ENCODE measurements around the gene SDF4.

Gene SDF4

GRCh38 chr1:1245817-1246576 lies 14.2 kb upstream of the SDF4 start:
- Histone ChIP-seq H3K27ac (ENCODE audit: low read length) (no peak overlapping the region), H3K36me3 (ENCODE audit: insufficient read depth, low read depth, low read length) (no peaks in the 10 kb centered on the region), H3K9me3 (ENCODE audit: insufficient read depth, low read depth, low read length) (no peaks in the 10 kb centered on the region), H3K4me1 (ENCODE audit: insufficient read depth, low read length) (no peaks in the 10 kb centered on the region), H3K4me3 (ENCODE audit: low read length) (no peak overlapping the region), H3K9ac (ENCODE audit: low read depth, low read length) (no peak overlapping the region), H3K27me3 (ENCODE audit: insufficient read depth, low read length) (peaks cover 29% of the 10 kb centered on the region)

GRCh38 chr1:1245178-1245816 lies 13.5 kb upstream of the SDF4 start:
- H3K4me1 ChIP-seq (ENCODE audit: insufficient read depth, low read length), result no peaks in the 10 kb centered on the region
- no peak overlapping the region for H3K4me3 ChIP-seq (ENCODE audit: low read length)
- no peak overlapping the region for H3K27ac ChIP-seq (ENCODE audit: low read length)
- peaks cover 29% of the 10 kb centered on the region for H3K27me3 ChIP-seq (ENCODE audit: insufficient read depth, low read length)
- H3K9ac ChIP-seq (ENCODE audit: low read depth, low read length), result no peak overlapping the region
- no peaks in the 10 kb centered on the region for H3K9me3 ChIP-seq (ENCODE audit: insufficient read depth, low read depth, low read length)
- no peaks in the 10 kb centered on the region for H3K36me3 ChIP-seq (ENCODE audit: insufficient read depth, low read depth, low read length)

- no peak overlapping the region for H3K27ac ChIP-seq (ENCODE audit: low read length)
- no peak overlapping the region for H3K4me3 ChIP-seq (ENCODE audit: low read length)
These were observed 12.5 kb upstream of the SDF4 start for GRCh38 chr1:1244192-1244811.

GRCh38 chr1:1243807-1244191 lies 12.0 kb upstream of the SDF4 start:
- H3K4me3 ChIP-seq (ENCODE audit: low read length), result no peak overlapping the region
- H3K27ac ChIP-seq (ENCODE audit: low read length), result no peak overlapping the region
- no peaks in the 10 kb centered on the region for H3K36me3 ChIP-seq (ENCODE audit: insufficient read depth, low read depth, low read length)
- no peaks in the 10 kb centered on the region for H3K4me1 ChIP-seq (ENCODE audit: insufficient read depth, low read length)
- H3K9ac ChIP-seq (ENCODE audit: low read depth, low read length), result no peak overlapping the region
- peaks cover 29% of the 10 kb centered on the region for H3K27me3 ChIP-seq (ENCODE audit: insufficient read depth, low read length)
- no peaks in the 10 kb centered on the region for H3K9me3 ChIP-seq (ENCODE audit: insufficient read depth, low read depth, low read length)

More at GRCh38 chr1:1244192-1244811, 12.5 kb upstream of the SDF4 start:
- H3K36me3 ChIP-seq (ENCODE audit: insufficient read depth, low read depth, low read length), result no peaks in the 10 kb centered on the region
- no peak overlapping the region for H3K9ac ChIP-seq (ENCODE audit: low read depth, low read length)
- no peaks in the 10 kb centered on the region for H3K4me1 ChIP-seq (ENCODE audit: insufficient read depth, low read length)
- peaks cover 29% of the 10 kb centered on the region for H3K27me3 ChIP-seq (ENCODE audit: insufficient read depth, low read length)
- no peaks in the 10 kb centered on the region for H3K9me3 ChIP-seq (ENCODE audit: insufficient read depth, low read depth, low read length)

GRCh38 chr1:1243266-1243660 lies 11.5 kb upstream of the SDF4 start:
- Histone ChIP-seq H3K36me3 (ENCODE audit: insufficient read depth, low read depth, low read length) (no peaks in the 10 kb centered on the region), H3K27me3 (ENCODE audit: insufficient read depth, low read length) (peaks cover 29% of the 10 kb centered on the region), H3K4me3 (ENCODE audit: low read length) (no peak overlapping the region), H3K27ac (ENCODE audit: low read length) (no peak overlapping the region), H3K9ac (ENCODE audit: low read depth, low read length) (no peak overlapping the region), H3K4me1 (ENCODE audit: insufficient read depth, low read length) (no peaks in the 10 kb centered on the region), H3K9me3 (ENCODE audit: insufficient read depth, low read depth, low read length) (no peaks in the 10 kb centered on the region)

- Histone ChIP-seq H3K27me3 (ENCODE audit: insufficient read depth, low read length) (peaks cover 24% of the 10 kb centered on the region), H3K9ac (ENCODE audit: low read depth, low read length) (no peak overlapping the region)
These were observed 10.9 kb upstream of the SDF4 start for GRCh38 chr1:1242461-1243265.

GRCh38 chr1:1241588-1242219 lies 9.9 kb upstream of the SDF4 start:
- H3K36me3 ChIP-seq (ENCODE audit: insufficient read depth, low read depth, low read length), result no peaks in the 10 kb centered on the region
- H3K4me3 ChIP-seq (ENCODE audit: low read length), result no peak overlapping the region
- no peaks in the 10 kb centered on the region for H3K4me1 ChIP-seq (ENCODE audit: insufficient read depth, low read length)
- no peak overlapping the region for H3K9ac ChIP-seq (ENCODE audit: low read depth, low read length)
- peaks cover 15% of the 10 kb centered on the region for H3K27me3 ChIP-seq (ENCODE audit: insufficient read depth, low read length)
- H3K9me3 ChIP-seq (ENCODE audit: insufficient read depth, low read depth, low read length), result no peaks in the 10 kb centered on the region
- no peak overlapping the region for H3K27ac ChIP-seq (ENCODE audit: low read length)

More at GRCh38 chr1:1242461-1243265, 10.9 kb upstream of the SDF4 start:
- Histone ChIP-seq H3K36me3 (ENCODE audit: insufficient read depth, low read depth, low read length) (no peaks in the 10 kb centered on the region), H3K9me3 (ENCODE audit: insufficient read depth, low read depth, low read length) (no peaks in the 10 kb centered on the region), H3K4me1 (ENCODE audit: insufficient read depth, low read length) (no peaks in the 10 kb centered on the region), H3K4me3 (ENCODE audit: low read length) (no peak overlapping the region), H3K27ac (ENCODE audit: low read length) (no peak overlapping the region)

- Histone ChIP-seq H3K4me1 (ENCODE audit: insufficient read depth, low read length) (no peaks in the 10 kb centered on the region), H3K9ac (ENCODE audit: low read depth, low read length) (no peak overlapping the region), H3K27ac (ENCODE audit: low read length) (no peak overlapping the region), H3K27me3 (ENCODE audit: insufficient read depth, low read length) (peaks cover 8% of the 10 kb centered on the region; the same call in 1 of the 2 replicates), H3K9me3 (ENCODE audit: insufficient read depth, low read depth, low read length) (no peaks in the 10 kb centered on the region), H3K4me3 (ENCODE audit: low read length) (no peak overlapping the region), H3K36me3 (ENCODE audit: insufficient read depth, low read depth, low read length) (no peaks in the 10 kb centered on the region)
These were observed 9.2 kb upstream of the SDF4 start for GRCh38 chr1:1240822-1241587.

GRCh38 chr1:1240348-1240732 lies 8.5 kb upstream of the SDF4 start:
- Histone ChIP-seq H3K27ac (ENCODE audit: low read length) (no peak overlapping the region), H3K36me3 (ENCODE audit: insufficient read depth, low read depth, low read length) (no peaks in the 10 kb centered on the region), H3K9ac (ENCODE audit: low read depth, low read length) (no peak overlapping the region), H3K4me3 (ENCODE audit: low read length) (no peak overlapping the region), H3K4me1 (ENCODE audit: insufficient read depth, low read length) (no peaks in the 10 kb centered on the region), H3K9me3 (ENCODE audit: insufficient read depth, low read depth, low read length) (no peaks in the 10 kb centered on the region), H3K27me3 (ENCODE audit: insufficient read depth, low read length) (peaks cover 1% of the 10 kb centered on the region; the same call in 1 of the 2 replicates)

GRCh38 chr1:1239614-1240347 lies 8.0 kb upstream of the SDF4 start:
- Histone ChIP-seq H3K9me3 (ENCODE audit: insufficient read depth, low read depth, low read length) (no peaks in the 10 kb centered on the region), H3K27ac (ENCODE audit: low read length) (no peak overlapping the region), H3K36me3 (ENCODE audit: insufficient read depth, low read depth, low read length) (no peaks in the 10 kb centered on the region), H3K9ac (ENCODE audit: low read depth, low read length) (no peak overlapping the region), H3K4me1 (ENCODE audit: insufficient read depth, low read length) (no peaks in the 10 kb centered on the region), H3K4me3 (ENCODE audit: low read length) (no peak overlapping the region), H3K27me3 (ENCODE audit: insufficient read depth, low read length) (no peaks in the 10 kb centered on the region)
